CD1c-positive myeloid dendritic cell (primary cell): Measurements from ENCODE around the gene GATA1.

Source experiments
- DNase-seq: peaks from one replicate; pipeline ENCODE4 v3.0.0-alpha.2; 2016; ENCODE audit errors: extremely low spot score

GATA1 gene

DNA sequence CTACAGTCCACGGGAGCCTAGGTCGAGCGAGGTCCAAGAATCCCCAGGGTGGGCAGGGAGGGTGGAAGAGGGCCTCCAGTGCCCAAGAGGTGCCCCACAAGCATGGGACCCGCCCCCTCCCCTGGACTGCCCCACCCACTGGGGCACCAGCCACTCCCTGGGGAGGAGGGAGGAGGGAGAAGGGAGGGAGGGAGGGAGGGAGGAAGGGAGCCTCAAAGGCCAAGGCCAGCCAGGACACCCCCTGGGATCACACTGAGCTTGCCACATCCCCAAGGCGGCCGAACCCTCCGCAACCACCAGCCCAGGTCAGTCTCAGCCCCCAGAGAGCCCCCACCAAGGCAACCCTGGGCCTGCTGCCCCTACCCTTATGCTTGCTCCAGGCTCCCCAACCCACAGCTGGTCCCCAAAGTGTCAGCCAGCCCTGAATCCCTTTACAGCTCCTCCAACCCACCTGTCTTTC, at the start of gene GATA1:
Gene GATA1, plus strand, starts transcription at position 250 of the 460 bp plus-strand sequence. CDS start 4,520 bp downstream, outside the sequence.
- no peak for DNase-seq

DNA sequence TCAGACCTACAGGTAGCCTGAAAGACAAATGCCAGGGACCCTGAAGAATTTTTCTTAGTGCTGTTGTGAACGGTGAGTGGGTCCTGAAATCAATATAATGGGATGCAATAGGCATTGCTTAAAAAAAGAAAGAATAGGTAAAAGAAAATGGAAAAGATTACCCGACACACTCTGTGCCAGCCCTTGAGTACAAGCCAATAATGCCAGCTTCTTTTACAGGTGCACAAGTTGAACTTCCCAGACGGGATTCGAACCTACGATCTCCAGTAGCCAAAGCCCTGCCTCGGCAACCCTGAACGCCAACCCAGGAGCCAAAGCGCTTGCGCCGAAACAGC, 49.5 kb upstream of the GATA1 start:
- no peak for DNase-seq

DNA sequence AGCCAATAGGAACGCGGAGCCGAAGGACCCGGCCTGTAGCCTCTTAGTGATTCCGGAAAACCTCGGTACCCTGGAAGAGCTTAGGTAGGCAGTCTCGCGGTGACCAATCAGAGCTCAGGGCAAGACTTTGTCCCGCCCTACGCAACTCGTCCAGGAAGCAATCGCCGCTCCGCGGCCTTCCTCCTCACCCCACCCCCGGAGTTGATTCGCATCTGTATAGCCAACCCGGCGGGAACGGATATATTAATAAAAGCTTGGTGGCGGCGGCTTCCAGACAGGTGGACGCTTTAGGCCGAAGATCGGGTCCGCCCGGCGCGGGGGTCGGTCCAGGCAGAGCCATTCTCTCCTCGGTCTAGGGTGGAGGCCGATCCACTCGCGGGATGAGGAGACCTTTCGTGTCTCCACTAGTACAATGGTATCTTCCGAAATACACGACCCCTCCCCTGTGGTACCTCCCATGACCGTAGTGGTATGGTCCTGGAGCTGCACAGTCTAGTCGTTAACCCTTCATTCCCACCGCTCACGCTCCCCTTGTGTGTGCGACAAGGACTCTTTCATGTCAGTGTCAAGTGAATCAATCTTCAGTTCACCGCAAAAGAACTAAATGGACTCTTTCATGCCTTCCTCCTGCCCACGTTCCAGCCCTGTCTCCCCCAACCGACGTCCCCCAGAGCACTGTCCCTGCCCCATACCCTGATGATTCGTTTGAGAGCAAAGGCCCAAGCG, 49.0 kb upstream of the GATA1 start:
- DNase-seq: peak; percentile 95

DNA sequence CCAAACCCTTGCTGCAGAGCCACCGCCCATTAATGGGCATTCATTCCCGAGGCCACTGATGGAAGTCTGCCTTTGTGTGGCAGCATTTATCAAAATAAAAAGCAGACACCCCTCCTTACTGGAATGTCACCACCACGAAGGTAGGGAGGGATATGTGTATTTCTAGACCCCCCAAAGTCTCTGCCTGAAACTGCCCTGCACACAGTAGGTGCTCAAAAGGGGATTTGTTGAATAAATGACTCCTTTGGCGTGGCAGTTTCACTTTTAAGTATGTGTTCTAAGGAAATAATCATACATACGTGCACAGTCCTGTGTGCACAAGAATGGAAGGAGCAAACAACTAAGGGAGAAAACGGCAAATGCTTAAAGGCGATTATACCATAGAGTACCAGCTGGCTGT, 48.5 kb upstream of the GATA1 start:
- DNase-seq: no peak

DNA sequence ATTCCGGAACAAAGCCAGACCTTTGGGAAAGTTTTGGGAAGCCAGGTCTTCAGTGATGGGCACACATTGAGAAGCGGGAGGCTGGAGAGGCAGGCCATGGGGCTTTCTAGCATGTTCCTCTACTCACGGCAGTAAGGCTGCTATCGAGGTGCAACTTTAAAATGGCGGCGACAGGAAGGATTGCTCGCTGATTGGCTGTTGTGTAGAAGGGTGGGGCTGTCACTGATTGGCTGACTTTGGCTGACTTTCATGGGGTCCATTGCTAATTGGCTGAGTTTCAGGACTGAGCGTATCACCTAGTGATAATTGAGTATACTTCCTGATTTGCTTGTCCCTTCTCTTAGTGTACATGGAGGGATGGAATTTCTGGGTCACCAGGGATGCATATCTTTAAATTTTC, 44.6 kb upstream of the GATA1 start:
- DNase-seq: no peak

DNA sequence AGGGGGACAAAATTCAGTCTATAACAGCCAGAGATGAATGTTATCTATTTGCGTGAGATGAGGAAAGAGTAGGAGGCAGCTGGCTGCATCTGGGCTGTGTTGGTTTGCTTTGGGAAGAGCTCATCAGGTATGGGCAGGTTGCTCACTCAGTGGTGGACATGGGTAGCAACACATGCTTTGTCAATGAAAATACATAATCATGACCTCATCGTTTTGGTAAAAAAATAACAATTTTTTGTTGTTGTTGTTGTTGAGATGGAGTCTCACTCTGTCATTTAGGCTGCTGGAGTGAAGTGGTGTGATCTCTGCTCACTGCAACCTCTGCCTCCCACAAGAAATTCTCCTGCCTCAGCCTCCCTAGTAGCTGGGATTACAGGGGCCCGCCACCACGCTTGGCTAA, 41.2 kb upstream of the GATA1 start:
- DNase-seq: no peak

DNA sequence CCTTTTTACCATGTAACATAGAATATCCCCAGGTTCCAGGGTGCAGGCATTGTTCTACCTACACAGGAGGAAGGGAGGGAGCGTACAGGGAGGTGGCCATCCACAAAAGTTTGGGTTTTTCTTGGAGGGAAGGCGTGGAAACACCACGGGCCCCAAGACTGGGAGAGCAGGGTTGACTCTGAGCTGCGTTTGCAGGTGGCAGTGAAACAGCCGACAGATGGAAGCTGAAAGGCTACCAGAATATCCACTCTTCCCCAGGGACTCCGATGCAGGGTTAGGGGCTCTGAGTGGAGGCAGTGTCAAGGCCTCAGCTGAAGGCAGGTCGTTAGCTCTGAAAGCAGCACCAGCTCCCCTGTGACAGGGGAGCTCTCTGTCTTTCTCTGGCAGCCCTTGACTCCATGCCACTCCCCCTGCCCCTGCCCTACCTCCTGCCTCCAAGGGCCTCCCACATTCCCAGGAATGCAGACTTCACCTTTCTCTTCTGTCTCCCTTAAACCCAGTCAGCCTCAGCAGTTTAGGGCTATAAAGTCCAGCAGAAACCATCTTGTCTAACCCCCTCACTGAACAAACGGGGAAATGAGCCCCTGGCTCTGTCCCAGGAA, 38.9 kb upstream of the GATA1 start:
- DNase-seq: no peak

DNA sequence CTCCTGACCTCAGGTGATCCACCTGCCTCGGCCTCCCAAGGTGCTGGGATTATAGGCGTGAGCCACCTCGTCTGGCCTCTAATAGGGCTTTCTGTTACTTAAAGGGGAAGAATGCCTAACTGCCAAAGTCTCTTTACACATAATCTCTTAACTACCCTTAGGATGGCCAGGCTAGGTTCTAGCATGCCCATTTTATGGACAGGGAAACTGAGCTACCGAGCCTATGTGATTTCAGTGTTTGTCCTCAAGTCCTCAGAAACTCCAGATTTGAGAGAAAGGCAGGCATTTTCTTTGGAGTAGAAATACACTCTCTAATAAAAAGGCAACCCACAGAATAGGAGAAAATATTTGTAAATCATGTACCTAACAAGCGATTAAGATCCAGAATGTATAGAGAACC, 37.2 kb upstream of the GATA1 start:
- DNase-seq: no peak

DNA sequence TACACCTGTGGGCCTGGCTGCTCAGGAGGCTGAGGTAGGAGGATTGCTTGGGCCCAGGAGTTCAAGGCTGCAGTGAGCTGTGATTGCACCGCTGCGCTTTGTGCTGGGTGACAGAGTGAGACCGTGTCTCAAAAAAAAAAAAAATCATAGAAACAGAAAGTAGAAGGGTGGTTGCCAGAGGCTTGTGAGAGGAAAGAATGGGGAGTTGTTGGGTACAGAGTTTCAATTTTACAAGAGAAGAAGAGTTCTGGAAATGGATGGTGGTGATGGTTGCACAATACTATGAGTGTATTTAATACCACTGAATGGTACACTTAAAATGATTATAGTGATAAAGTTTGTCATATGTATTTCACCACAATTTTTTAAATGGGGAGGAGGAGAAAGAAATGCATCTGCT, 35.0 kb upstream of the GATA1 start:
- no peak for DNase-seq

DNA sequence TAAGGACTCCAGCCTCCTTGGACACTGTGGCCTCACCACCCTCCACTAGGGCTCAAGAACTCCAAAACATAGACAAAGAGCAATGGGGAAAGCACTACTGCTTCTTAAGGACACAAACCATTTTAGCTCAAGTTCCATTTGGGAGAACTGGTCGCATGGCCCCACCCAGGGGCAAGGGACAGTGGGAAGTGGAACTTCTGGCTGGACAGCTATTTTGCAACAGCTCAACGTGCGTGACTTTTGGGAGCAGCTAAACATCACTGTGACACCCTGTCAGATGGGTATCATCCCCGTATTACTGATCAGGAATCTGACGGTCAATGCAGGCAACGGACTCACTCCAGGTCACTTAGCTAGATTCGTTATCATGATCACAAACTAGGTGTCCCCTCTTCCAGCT, 33.9 kb upstream of the GATA1 start:
- peak; percentile 31 for DNase-seq

DNA sequence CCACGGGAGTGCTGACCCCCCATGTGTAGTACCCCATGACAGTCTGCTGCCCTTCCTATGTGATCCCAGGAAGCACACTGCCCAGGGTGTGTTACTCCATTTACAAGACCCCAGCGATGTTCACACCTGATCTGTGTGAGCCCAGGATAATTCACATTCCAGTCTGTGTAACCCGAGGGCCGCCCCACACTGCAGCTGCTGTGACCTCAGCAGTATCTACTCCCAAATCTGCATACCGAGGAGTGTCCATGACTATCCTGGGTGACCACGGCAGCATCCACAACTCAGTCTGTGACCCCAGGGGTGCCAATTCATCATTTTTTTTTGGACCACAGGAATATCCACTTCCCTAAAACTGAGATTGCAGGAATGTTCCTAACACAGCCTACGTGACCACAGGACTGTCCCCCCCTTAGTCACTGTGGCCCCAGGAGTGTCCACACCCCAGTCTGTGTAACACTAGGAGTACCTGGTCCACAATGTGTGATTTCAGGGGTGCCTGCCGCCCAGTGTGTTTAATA, 32.6 kb upstream of the GATA1 start:
- no peak for DNase-seq

DNA sequence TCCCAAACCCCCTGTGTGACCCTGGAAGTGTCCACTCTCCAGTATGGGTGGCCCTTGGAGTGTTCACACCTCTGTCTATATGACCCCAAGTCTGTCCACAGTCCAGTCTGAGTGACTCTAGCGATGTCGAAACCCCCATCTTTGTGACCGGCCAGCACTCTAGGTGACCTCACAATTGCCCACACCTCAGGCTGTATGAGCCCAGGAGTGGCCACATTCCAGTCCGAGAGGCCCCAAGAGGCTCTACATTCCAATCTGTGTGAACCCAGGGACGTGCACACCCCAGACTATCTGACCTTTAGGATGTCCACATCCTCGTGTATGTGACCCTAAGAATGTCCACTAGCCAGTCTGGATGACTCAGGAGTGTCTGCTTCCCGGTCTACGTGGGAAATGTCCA, 32.2 kb upstream of the GATA1 start:
- no peak for DNase-seq

DNA sequence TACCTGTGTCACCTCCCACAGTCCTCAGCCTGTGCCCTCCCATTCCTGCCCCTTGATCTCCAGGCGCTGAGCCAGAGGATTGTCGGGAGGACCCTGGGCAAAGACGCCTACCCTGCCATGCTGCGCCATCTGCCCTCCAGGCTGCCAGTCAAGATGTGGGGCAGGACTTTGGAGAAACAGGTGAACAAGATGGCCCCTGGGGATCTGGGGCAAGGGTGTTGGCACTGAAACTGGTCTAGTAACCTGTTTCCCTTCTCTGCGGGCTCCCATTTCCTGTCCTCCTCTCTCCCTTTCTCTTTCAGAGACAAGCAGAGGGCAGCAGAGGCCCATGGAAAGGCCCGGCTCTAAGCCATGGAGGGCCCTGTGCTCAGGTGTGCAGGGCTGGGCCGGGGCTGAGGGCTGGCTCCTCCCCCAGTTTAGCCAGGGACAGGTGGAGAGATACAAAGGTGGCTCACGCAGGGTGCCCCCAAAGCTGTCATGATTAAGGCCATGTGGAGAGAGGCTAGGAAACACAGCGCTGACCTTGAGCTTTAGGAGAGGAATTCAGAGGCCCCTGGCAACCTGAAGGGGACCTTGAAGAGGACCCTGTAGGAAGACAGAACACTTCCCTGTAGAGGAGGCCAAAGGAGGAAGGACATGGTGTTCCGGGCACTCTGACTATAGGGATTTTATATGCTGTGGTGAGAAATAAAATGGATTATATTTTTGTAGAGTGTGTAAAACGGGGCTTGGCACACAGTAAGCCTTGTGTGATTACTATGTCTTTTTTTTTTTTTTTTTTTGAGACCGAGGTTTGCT, 24.5 kb upstream of the GATA1 start, which contains the start of gene GLOD5:
Gene GLOD5, plus strand, starts transcription at position 74 of the 798 bp plus-strand sequence. Its CDS starts 44 bp downstream, at position 118.
- no peak for DNase-seq

DNA sequence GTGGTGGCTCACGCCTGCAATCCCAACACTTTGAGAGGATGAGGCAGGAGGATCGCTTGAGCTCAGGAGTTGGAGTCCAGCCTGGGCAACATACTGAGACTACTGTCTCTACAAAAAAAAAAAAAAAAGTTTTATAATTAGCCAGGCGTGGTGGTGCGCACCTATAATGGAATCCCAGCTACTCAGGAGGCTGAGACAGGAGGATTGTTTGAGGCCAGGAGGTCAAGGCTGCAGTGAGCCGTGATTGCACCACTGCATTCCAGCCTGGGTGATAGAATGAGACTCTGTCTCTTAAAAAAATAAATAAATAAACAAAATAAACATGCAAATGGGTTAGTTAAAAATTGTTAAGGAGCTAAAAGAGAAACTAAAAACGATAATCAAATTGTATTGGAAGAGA, 17.2 kb upstream of the GATA1 start:
- no peak for DNase-seq

DNA sequence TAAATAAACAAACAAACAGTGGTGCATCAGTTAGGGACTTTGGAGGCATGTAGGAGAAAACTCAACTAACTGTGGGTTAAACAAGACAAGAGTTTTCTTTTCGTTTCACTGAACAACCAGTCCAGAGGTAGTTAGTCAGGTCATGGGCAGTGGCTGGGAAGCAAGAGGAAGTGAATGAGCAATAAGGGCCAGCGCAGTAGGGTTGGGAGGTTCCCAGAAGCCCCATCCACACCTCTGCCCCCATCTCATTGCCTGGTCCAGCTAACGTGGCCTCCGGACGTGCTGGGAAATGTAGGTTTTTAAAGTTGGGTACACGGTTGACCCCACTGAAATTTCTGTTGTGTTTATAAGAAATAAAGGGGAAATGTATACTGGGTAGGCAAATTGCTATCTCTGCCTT, 16.1 kb upstream of the GATA1 start:
- DNase-seq: no peak

DNA sequence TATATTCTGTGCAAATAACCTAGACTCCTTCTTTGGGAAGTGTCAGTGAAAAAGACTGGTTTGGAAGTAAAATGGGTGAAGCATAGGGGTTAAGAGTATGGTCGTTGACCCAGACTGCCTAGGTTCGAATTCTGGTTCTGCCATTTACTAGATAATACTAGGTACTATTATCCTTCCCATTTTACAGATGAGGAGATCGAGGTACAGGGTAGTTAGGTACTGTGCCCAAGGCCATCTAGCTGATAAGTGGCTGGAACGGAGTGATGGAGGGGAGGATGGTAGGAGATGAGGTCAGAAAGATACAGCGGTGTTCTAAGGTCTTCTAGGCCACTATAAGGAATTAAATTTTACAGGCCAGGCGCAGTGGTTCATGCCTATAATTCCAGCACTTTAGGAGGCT, 13.8 kb upstream of the GATA1 start:
- DNase-seq: no peak

DNA sequence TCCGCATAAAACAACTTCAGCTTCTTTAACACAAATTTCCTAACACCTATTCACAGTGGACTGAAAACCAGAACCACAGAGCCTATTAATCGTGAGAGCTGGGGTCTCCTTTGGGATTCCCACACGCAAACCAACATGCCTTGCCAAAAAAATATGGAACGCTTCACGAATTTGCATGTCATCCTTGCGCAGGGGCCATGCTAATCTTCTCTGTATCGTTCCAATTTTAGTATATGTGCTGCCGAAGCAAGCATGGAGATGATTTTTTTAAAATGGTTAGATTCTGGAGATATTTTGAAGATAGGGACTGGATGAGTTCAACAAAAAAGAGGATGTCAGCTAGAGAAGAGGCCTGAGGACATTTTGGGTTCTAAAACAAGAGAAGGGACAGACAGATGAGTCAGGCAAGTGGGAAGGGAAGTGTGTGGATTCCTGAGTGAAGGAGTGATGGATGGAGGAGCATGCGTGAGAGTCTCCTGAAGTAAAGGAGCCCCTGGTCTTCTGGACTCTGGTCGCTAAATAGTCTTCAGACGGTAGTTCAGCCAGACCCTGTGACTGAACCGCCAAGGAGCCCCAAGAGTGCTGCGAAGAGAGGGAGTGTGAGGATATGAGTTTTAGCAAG, 9.5 kb upstream of the GATA1 start:
- no peak for DNase-seq

DNA sequence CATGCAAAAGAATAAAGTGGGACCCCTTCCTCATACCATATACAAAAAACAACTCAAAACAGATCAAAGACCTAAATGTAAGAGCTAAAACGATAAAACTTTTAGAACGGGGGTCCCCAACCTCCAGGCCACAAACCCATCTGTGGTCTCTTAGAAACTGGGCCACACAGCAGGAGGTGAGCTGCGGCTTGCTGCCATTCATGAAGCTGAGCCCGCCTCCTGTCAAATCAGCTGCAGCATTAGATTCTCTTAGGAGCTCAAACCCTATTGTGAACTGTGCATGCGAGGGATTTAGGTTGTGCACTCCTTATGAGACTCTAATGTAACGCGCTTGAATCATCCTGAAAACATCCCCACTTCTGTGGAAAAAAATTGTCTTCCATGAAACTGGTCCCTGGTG, 7.0 kb upstream of the GATA1 start:
- no peak for DNase-seq

DNA sequence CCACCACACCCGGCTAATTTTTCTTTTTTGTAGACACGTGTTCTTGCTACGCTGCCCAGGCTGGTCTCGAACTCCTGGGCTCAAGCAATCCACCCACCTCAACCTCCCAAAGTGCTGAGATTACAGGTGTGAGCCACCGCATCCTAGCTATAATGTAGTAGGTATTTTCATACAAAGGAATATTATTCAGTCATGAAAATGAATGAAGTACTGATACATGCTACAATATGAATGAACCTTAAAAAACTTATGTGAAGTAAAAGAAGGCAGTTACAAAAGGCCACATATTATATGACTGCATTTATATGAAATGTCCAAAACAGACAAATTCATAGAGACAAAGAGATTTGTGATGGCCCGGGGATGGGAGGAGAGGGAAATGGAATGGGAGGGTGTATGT, 4.7 kb upstream of the GATA1 start:
- DNase-seq: no peak

DNA sequence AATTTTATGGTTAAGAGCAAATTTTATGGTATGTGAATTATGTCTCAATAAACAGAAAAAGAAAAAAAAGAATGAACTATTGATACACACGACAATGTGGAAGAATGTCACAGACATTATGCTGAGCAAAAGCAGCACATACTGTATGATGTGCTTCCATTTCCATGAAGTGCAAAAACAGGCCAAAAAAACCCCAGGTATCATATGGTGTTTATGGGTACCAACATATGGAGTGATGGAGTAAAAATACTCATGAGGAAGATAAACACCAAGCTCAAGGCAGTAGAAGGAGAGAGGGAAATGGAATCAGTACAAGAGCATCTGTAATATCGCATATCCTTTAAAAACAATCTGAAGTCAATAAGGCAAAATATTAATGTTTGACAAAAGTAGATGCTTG, 4.2 kb upstream of the GATA1 start:
- no peak for DNase-seq

DNA sequence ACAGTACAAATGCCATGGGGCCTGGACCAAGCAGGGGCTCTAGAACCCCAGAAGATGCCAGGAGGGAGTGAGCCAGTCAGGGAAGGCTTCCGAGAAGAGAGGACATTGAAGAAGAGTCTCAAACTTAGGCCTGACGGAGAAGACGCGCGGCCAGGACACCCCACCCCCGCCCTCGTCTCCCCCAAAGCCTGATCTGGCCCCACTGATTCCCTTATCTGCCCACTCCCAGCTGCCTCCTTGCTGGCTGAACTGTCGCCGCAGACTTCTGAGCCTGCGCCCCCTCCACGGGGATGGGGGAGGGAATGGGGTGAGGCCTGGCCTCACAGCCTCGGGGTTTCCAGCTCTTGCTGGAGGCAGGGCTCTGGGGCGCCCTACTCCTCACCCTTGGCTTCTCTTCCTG, 3.6 kb upstream of the GATA1 start:
- no peak for DNase-seq

DNA sequence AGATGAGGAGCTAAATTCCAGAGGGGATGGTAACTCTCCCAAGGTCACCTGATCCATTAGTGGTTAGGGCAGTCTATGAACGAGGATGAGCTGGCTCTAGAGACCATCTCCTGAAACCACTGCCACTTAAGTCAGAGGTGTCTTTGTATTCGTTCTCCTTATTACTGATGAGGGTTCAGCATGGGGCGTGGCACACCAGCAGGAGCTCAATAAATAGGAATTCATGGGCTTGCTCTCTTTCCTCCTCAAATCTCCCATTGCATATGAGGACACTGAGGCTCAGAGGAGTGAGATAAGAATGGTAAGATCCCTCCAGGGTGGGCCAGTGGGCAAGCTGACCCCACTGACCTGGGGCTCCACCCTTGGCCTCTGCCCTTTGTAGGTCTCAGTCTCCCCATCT, 1.7 kb upstream of the GATA1 start:
- DNase-seq: no peak
